Trophoblast cell (in vitro differentiated cells and primary cell): ENCODE data around the gene TMEM63B.

Experiments used
- DNase-seq, 2 donors: peaks; one replicate each; pipeline ENCODE4 v3.0.0-alpha.2; 2016
- H2AFZ ChIP-seq: 2 replicates; pipeline ENCODE4 v1.6.1; 2013; ENCODE audit warnings: low read length, moderate library complexity, mild to moderate bottlenecking; ENCODE audit not compliant: insufficient read depth, poor library complexity
- H2AK5ac ChIP-seq: 2 replicates; pipeline ENCODE4 v1.6.1; 2013; ENCODE audit warnings: mild to moderate bottlenecking, low read length
- H2BK120ac ChIP-seq: 2 replicates; pipeline ENCODE4 v1.6.1; 2013; ENCODE audit warnings: low read length, mild to moderate bottlenecking, moderate library complexity; ENCODE audit not compliant: insufficient read depth, poor library complexity
- H2BK12ac ChIP-seq: 2 replicates; pipeline ENCODE4 v1.6.1; 2013; ENCODE audit warnings: mild to moderate bottlenecking, low read length, moderate library complexity
- H2BK5ac ChIP-seq: 2 replicates; pipeline ENCODE4 v1.6.1; 2013; ENCODE audit warnings: low read length, low read depth, moderate library complexity, mild to moderate bottlenecking; ENCODE audit not compliant: poor library complexity
- H3K14ac ChIP-seq: 2 replicates; pipeline ENCODE4 v1.6.1; 2013; ENCODE audit warnings: mild to moderate bottlenecking, low read length
- H3K18ac ChIP-seq: 2 replicates; pipeline ENCODE4 v1.6.1; 2013; ENCODE audit warnings: mild to moderate bottlenecking, low read length
- H3K23ac ChIP-seq: 2 replicates; pipeline ENCODE4 v1.6.1; 2013; ENCODE audit warnings: low read length
- H3K27ac ChIP-seq: 2 replicates; pipeline ENCODE4 v1.5.1; 2013; ENCODE audit warnings: low read depth, mild to moderate bottlenecking, inconsistent platforms, low read length, moderate library complexity
- H3K27me3 ChIP-seq: 2 replicates; pipeline ENCODE4 v1.6.1; 2013; ENCODE audit warnings: inconsistent platforms, mild to moderate bottlenecking, low read length, moderate library complexity; ENCODE audit not compliant: insufficient read depth
- H3K36me3 ChIP-seq, 2 experiments: 1 replicate in 1 of 2; 2 replicates in 1 of 2; pipeline ENCODE4 v1.6.1; 2013; ENCODE audit warnings: low read length in 2 of 2, mild to moderate bottlenecking in 2 of 2, moderate library complexity in 1 of 2; ENCODE audit not compliant: insufficient read depth in 2 of 2, control insufficient read depth in 1 of 2
- H3K4ac ChIP-seq: 2 replicates; pipeline ENCODE4 v1.6.1; 2013; ENCODE audit warnings: low read depth, mild to moderate bottlenecking, low read length, moderate library complexity
- H3K4me1 ChIP-seq, 2 experiments: 1 replicate in 1 of 2; 2 replicates in 1 of 2; pipeline ENCODE4 v1.6.1; 2013; ENCODE audit warnings: low read length in 2 of 2, mild to moderate bottlenecking in 2 of 2, moderate library complexity in 1 of 2; ENCODE audit not compliant: insufficient read depth in 2 of 2, control insufficient read depth in 1 of 2
- H3K4me2 ChIP-seq: 2 replicates; pipeline ENCODE4 v1.6.1; 2013; ENCODE audit warnings: inconsistent platforms, mild to moderate bottlenecking, low read length, moderate library complexity
- H3K4me3 ChIP-seq: 2 replicates; pipeline ENCODE4 v1.5.1; 2013; ENCODE audit warnings: mild to moderate bottlenecking, low read depth, low read length, inconsistent platforms
- H3K79me1 ChIP-seq: one replicate; pipeline ENCODE4 v1.6.1; 2013; ENCODE audit warnings: low read length
- H3K79me2 ChIP-seq: 2 replicates; pipeline ENCODE4 v1.6.1; 2013; ENCODE audit warnings: low read length, mild to moderate bottlenecking; ENCODE audit not compliant: control insufficient read depth, insufficient read depth, poor library complexity
- H3K9ac ChIP-seq: 2 replicates; pipeline ENCODE4 v1.6.1; 2013; ENCODE audit warnings: mild to moderate bottlenecking, low read length
- H3K9me3 ChIP-seq: 2 replicates; pipeline ENCODE4 v1.6.1; 2013; ENCODE audit warnings: low read depth, mild to moderate bottlenecking, control low read depth, inconsistent platforms, low read length; ENCODE audit not compliant: insufficient read depth
- H4K12ac ChIP-seq: 2 replicates; pipeline ENCODE4 v1.6.1; 2013; ENCODE audit warnings: low read depth, mild to moderate bottlenecking, low read length, moderate library complexity
- H4K8ac ChIP-seq: 2 replicates; pipeline ENCODE4 v1.6.1; 2013; ENCODE audit warnings: low read depth, mild to moderate bottlenecking, low read length, moderate library complexity
- H4K91ac ChIP-seq: one replicate; pipeline ENCODE4 v1.6.1; 2013; ENCODE audit warnings: low read depth, mild to moderate bottlenecking, low read length, moderate library complexity
- WGBS: extraction: QIAGEN DNeasy Blood & Tissue Kit; methylation state at CpG from one replicate; pipeline ENCODE4 v1.1.7; 2013; ENCODE audit warnings: missing lambda C conversion rate; ENCODE audit not compliant: insufficient read length, insufficient coverage; ENCODE audit errors: extremely low coverage; 5-methylcytosine and 5-hydroxymethylcytosine counted together

TMEM63B gene

DNA sequence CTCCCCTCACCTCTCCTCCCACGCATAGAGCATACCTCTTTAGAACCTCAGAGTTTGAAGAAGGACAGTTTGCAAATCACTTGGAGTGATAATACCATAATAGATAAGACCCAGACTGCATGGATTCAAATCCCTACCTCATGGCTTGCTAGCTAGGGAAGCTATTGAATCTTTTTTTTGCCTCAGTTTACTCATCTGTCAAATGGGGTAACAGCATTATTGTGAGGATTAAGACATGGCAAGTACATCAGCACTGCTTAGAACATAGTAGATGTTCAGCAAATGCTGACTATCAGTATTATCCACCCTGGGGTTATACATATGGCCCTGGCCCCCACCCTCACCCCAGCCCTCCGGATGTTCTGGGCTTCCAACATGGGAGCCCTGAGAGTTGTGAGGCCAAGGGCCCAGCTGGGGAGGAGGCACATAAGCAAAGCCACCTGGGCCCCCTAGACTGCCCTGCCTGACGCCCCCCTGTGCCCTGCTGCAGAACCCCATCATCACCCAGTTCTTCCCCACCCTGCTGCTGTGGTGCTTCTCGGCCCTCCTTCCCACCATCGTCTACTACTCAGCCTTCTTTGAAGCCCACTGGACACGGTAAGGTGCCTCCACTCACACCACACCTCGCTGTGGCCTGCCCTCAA is 22.1 kb downstream of the TMEM63B start:
- no peak overlapping the region for H3K23ac ChIP-seq
- H2AFZ ChIP-seq, result no peak overlapping the region
- no peak overlapping the region for H3K27ac ChIP-seq
- H3K36me3 ChIP-seq, result peaks cover 39 to 53% of the 10 kb centered on the region in 2 experiments
- H3K79me2 ChIP-seq, result no peaks in the 10 kb centered on the region
- no peak overlapping the region for H2BK120ac ChIP-seq
- H3K4me2 ChIP-seq, result no peak overlapping the region
- no peaks in the 10 kb centered on the region for H3K27me3 ChIP-seq
- H3K14ac ChIP-seq, result no peak overlapping the region
- WGBS, result no CpG with 5 or more reads among the region's 7 CpGs
- H2BK5ac ChIP-seq, result no peak overlapping the region
- H3K79me1 ChIP-seq, result no peaks in the 10 kb centered on the region
- no peak overlapping the region for H3K9ac ChIP-seq
- H2AK5ac ChIP-seq, result no peak overlapping the region
- H4K91ac ChIP-seq, result no peak overlapping the region
- no peak overlapping the region for H3K18ac ChIP-seq
- H3K9me3 ChIP-seq, result no peaks in the 10 kb centered on the region
- no peak overlapping the region for H2BK12ac ChIP-seq
- no peak overlapping the region for H3K4ac ChIP-seq
- no peak overlapping the region for H4K8ac ChIP-seq
- no peak overlapping the region for H3K4me3 ChIP-seq
- H4K12ac ChIP-seq, result no peak overlapping the region
- H3K4me1 ChIP-seq, result peaks cover 0 to 4% of the 10 kb centered on the region in 2 experiments
- no peak for DNase-seq

DNA sequence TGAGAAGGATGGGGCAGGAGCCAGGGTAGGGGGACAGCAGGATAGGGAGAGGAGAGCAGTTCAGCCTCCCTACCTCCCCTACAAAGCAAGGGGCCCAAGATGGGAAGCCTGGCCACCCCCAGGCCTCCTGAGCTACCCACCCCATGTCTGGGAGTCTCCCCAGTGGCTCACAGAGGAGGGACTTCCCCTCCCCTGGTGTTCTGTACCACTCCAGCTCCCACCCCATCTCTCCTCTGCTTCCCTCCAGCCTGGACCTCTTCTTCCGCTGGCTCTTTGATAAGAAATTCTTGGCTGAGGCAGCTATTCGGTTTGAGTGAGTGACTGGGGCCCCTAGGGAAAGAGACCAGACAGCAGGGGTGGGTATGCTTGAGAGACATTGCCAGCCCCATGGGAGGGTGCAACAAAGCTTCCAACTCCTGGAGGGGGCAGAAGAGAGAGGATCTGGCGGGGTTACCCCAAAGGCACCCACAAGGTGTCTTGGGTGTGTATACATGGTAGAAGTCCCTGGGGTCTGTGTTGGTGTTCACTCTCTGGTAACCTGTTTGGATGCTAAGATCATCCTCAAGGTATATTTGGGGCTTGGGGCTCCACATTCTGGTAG is 23.1 kb downstream of the TMEM63B start:
- Histone ChIP-seq H3K79me1 (no peaks in the 10 kb centered on the region), H3K23ac (no peak overlapping the region), H3K14ac (no peak overlapping the region)

DNA sequence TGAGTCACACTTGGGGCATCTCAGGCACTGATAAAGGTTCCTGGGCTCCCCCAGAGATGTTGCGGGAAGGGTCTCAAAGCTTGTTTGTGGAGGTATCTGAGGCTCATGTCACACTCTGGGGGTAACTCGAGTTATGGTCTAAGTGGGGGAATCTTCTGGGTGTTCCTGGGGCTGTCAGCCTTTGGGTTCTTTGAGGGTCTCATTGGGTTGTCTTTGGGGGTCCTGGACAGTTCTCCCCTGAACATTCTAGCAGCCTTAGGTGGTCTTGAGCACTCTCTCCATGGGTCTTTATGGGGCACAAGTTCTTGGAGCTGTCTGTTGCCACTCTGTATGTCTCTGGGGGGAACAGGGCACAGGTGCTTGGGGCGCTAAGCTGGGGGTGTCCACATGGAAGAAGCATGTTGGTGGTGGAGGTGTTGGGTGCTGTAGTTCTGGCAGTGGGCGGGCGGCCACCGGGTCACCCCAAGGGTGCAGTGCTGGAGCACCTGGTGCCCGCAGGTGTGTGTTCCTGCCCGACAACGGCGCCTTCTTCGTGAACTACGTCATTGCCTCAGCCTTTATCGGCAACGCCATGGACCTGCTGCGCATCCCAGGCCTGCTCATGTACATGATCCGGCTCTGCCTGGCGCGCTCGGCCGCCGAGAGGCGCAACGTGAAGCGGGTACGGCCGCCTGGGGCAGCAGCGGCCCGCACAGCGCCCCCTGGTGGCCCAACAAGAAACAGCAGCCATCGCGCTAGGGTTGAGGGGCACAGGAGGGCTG is 24.2 kb downstream of the TMEM63B start:
- H3K79me2 ChIP-seq, result no peaks in the 10 kb centered on the region
- no peak overlapping the region for H3K4ac ChIP-seq
- H2AFZ ChIP-seq, result no peak overlapping the region
- no peak overlapping the region for H2BK12ac ChIP-seq
- no peak overlapping the region for H3K9ac ChIP-seq
- H3K36me3 ChIP-seq, result peaks cover 37 to 50% of the 10 kb centered on the region in 2 experiments
- no peak overlapping the region for H3K18ac ChIP-seq
- WGBS, result no CpG with 5 or more reads among the region's 31 CpGs
- H4K12ac ChIP-seq, result no peak overlapping the region
- H2BK5ac ChIP-seq, result no peak overlapping the region
- H3K14ac ChIP-seq, result no peak overlapping the region
- no peaks in the 10 kb centered on the region for H3K79me1 ChIP-seq
- no peak overlapping the region for H4K91ac ChIP-seq
- H3K27me3 ChIP-seq, result no peaks in the 10 kb centered on the region
- H3K4me2 ChIP-seq, result no peak overlapping the region
- no peak overlapping the region for H3K23ac ChIP-seq
- H3K4me1 ChIP-seq, result peaks cover 0 to 5% of the 10 kb centered on the region in 2 experiments
- no peak overlapping the region for H3K27ac ChIP-seq
- no peak overlapping the region for H3K4me3 ChIP-seq
- H2BK120ac ChIP-seq, result no peak overlapping the region
- no peak overlapping the region for H2AK5ac ChIP-seq
- no peak overlapping the region for H4K8ac ChIP-seq
- H3K9me3 ChIP-seq, result no peaks in the 10 kb centered on the region
- peak; percentile 89 to 95 for DNase-seq

More for the DNA sequence above, 23.1 kb downstream of the TMEM63B start:
- no peak overlapping the region for H3K4me2 ChIP-seq
- H3K4me1 ChIP-seq, result peaks cover 0 to 4% of the 10 kb centered on the region in 2 experiments
- peaks cover 39 to 55% of the 10 kb centered on the region in 2 experiments for H3K36me3 ChIP-seq
- DNase-seq, result no peak
- no peak overlapping the region for H2BK120ac ChIP-seq
- no peak overlapping the region for H2AK5ac ChIP-seq
- no peak overlapping the region for H4K91ac ChIP-seq
- H3K18ac ChIP-seq, result no peak overlapping the region
- H2BK5ac ChIP-seq, result no peak overlapping the region
- H4K12ac ChIP-seq, result no peak overlapping the region
- H3K79me2 ChIP-seq, result no peaks in the 10 kb centered on the region
- no peaks in the 10 kb centered on the region for H3K27me3 ChIP-seq
- no peak overlapping the region for H3K4ac ChIP-seq
- no peak overlapping the region for H3K9ac ChIP-seq
- no peaks in the 10 kb centered on the region for H3K9me3 ChIP-seq
- H4K8ac ChIP-seq, result no peak overlapping the region
- no CpG with 5 or more reads among the region's 3 CpGs for WGBS
- no peak overlapping the region for H3K27ac ChIP-seq
- no peak overlapping the region for H3K4me3 ChIP-seq
- H2AFZ ChIP-seq, result no peak overlapping the region
- H2BK12ac ChIP-seq, result no peak overlapping the region

DNA sequence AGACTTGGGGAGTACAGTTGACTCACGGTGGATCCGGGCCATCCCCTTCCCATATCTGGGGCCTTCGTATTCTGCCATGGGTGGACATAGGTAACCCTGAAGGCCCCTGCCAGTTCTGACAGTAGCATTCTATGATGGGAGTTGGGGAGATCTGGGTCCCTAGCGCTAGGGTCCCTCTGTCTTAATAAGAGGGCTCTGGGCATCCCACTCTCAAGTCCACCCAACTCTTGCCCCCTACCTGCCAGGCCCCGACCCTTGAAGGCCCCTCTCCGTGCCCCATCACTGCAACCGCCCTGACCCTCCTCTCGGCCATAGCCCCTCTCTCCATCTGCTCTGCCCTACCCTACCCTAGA is 24.7 kb downstream of the TMEM63B start:
- no peak overlapping the region for H3K14ac ChIP-seq
- H4K91ac ChIP-seq, result no peak overlapping the region
- no peak overlapping the region for H3K9ac ChIP-seq
- H3K4me1 ChIP-seq, result peaks cover 0 to 9% of the 10 kb centered on the region in 2 experiments
- H2BK12ac ChIP-seq, result no peak overlapping the region
- H3K4me3 ChIP-seq, result no peak overlapping the region
- H3K18ac ChIP-seq, result no peak overlapping the region
- WGBS, result no CpG with 5 or more reads among the region's 8 CpGs
- H3K79me1 ChIP-seq, result no peaks in the 10 kb centered on the region
- no peaks in the 10 kb centered on the region for H3K79me2 ChIP-seq
- H3K9me3 ChIP-seq, result no peaks in the 10 kb centered on the region
- H4K12ac ChIP-seq, result no peak overlapping the region
- H2BK5ac ChIP-seq, result no peak overlapping the region
- no peak overlapping the region for H3K4me2 ChIP-seq
- no peak for DNase-seq
- H3K23ac ChIP-seq, result no peak overlapping the region
- no peak overlapping the region for H4K8ac ChIP-seq
- H3K27ac ChIP-seq, result no peak overlapping the region
- no peak overlapping the region for H2BK120ac ChIP-seq
- no peaks in the 10 kb centered on the region for H3K27me3 ChIP-seq
- H2AFZ ChIP-seq, result no peak overlapping the region
- no peak overlapping the region for H2AK5ac ChIP-seq
- peaks cover 35 to 45% of the 10 kb centered on the region in 2 experiments for H3K36me3 ChIP-seq
- no peak overlapping the region for H3K4ac ChIP-seq
